Measurements from ENCODE around the gene FGFR4. TPM values are rescaled to one million over a fixed set of nuclear protein-coding genes. Genes with fewer than 3 reads are reported as not detected.

Gene FGFR4
- total and polyA plus RNA-seq, 2 donors from 2014 or later = 50.2 to 72.6 TPM

DNA sequence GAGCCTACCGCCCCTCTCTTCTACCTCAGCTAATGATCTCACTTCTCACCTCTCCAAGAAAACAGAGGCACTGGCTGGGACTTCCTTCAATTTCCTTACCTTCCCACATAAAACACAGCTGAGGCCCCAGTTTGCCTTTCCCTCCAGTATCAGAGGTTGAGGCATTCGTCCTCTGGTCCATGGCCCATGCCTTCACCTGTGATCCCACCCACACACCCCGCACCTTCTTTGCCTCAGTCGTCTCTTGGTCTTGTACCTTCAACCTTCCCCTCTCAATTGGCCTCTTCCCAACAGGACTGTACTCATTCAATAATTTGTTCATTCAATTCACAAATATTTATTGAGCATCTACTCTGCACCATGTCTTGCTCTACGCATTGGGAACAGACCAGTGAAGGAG is 35.9 kb downstream of the FGFR4 start:
- no peaks in the 10 kb centered on the region for H3K36me3 ChIP-seq (ENCODE audit: control insufficient read depth in 2 of 3, insufficient read depth in 3 of 3, low read length in 3 of 3)
- intact Hi-C loops (cut with DNase I) = no loop called here
- H3K27me3 ChIP-seq (ENCODE audit: control insufficient read depth, insufficient read depth, low read length) = no peaks in the 10 kb centered on the region
- no peak for FAIRE-seq
- H3K4me1 ChIP-seq (ENCODE audit: control insufficient read depth in 2 of 3, insufficient read depth in 2 of 3, low read depth in 1 of 3, low read length in 3 of 3) = no peaks in the 10 kb centered on the region
- no peaks in the 10 kb centered on the region for H3K9me3 ChIP-seq (ENCODE audit: control insufficient read depth in 2 of 3, insufficient read depth in 1 of 3, low read length in 3 of 3)
- DNase-seq = peak in 2 of 5 donors; percentile 28 to 53
- no peak overlapping the region for H3K9ac ChIP-seq (ENCODE audit: low read length in 3 of 3)
- no peak overlapping the region for H3K27ac ChIP-seq (ENCODE audit: low read depth in 2 of 2, low read length in 2 of 2)
- H3K4me3 ChIP-seq (ENCODE audit: low read length in 3 of 3) = no peak overlapping the region
- TF ChIP-seq, protein P1, sequence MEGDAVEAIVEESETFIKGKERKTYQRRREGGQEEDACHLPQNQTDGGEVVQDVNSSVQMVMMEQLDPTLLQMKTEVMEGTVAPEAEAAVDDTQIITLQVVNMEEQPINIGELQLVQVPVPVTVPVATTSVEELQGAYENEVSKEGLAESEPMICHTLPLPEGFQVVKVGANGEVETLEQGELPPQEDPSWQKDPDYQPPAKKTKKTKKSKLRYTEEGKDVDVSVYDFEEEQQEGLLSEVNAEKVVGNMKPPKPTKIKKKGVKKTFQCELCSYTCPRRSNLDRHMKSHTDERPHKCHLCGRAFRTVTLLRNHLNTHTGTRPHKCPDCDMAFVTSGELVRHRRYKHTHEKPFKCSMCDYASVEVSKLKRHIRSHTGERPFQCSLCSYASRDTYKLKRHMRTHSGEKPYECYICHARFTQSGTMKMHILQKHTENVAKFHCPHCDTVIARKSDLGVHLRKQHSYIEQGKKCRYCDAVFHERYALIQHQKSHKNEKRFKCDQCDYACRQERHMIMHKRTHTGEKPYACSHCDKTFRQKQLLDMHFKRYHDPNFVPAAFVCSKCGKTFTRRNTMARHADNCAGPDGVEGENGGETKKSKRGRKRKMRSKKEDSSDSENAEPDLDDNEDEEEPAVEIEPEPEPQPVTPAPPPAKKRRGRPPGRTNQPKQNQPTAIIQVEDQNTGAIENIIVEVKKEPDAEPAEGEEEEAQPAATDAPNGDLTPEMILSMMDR (IDR thresholded peaks at IDR 0.05; ENCODE audit: borderline replicate concordance, extremely low read depth, insufficient read depth) = no peak

DNA sequence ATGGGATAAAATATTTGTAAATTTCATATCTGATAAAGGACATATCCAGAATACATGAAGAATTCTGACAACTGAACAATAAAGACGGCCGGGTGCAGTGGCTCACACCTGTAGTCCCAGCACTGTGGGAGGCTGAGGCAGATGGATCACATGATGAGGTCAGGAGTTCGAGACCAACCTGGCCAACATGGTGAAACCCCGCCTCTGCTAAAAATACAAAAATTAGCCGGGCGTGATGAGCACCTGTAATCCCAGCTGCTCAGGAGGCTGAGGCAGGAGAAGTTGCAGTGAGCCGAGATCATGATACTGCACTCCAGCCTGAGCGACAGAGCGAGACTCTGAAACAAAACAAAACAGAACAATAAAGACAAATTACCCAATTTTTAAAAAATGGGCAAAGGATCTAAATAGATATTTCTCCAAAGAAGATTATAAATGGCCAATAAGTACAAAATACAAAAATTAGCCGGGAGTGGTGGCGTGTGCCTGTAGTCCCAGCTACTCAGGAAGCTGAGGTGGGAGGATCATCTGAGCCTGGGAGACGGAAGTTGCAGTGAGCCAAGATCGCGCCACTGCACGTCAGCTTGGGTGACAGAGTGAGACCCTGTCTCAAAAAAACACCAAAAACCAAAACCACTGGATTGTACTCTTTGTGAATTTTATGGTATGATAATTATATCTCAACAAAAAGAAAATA is 37.2 kb downstream of the FGFR4 start:
- no peaks in the 10 kb centered on the region for H3K4me1 ChIP-seq (ENCODE audit: control insufficient read depth in 2 of 3, insufficient read depth in 2 of 3, low read depth in 1 of 3, low read length in 3 of 3)
- FAIRE-seq = no peak
- intact Hi-C loops (cut with DNase I) = no loop called here

DNA sequence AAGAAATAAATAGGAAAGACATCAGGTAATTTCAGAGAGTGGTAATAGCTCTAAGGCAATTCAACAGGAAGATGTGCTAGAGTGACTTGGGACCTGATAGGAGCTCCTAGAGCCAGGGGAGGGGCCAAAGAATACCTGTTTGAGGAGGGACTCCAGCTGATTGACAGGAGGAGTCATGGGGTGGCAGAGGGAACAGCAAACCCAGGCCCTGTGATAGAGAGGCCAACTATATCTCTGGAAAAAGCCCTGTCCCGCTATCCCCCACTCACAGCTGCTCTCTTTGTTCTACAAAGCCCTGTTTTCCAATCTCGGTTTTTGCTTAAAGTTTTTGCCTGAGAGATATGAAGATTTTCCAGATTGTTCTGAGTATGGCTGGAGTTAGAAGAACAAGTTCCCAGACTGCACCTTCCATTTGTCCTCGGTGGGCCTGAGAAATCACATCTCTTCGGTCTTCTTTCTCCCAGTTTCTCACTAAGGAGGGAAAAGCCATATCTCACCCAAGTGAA is 37.8 kb downstream of the FGFR4 start:
- Histone ChIP-seq H3K4me1 (ENCODE audit: control insufficient read depth in 2 of 3, insufficient read depth in 2 of 3, low read depth in 1 of 3, low read length in 3 of 3) (no peaks in the 10 kb centered on the region), H3K4me3 (ENCODE audit: low read length in 3 of 3) (no peak overlapping the region), H3K9me3 (ENCODE audit: control insufficient read depth in 2 of 3, insufficient read depth in 1 of 3, low read length in 3 of 3) (no peaks in the 10 kb centered on the region), H3K27ac (ENCODE audit: low read depth in 2 of 2, low read length in 2 of 2) (no peak overlapping the region), H3K27me3 (ENCODE audit: control insufficient read depth, insufficient read depth, low read length) (no peaks in the 10 kb centered on the region), H3K9ac (ENCODE audit: low read length in 3 of 3) (no peak overlapping the region), H3K36me3 (ENCODE audit: control insufficient read depth in 2 of 3, insufficient read depth in 3 of 3, low read length in 3 of 3) (no peaks in the 10 kb centered on the region)
- DNase-seq (peak in 1 of 5 donors; percentile 2), FAIRE-seq (no peak)
- intact Hi-C loops (cut with DNase I) = no loop called here
- TF ChIP-seq, protein P1 (IDR thresholded peaks at IDR 0.05; ENCODE audit: borderline replicate concordance, extremely low read depth, insufficient read depth) = no peak

More for the DNA sequence above, 37.2 kb downstream of the FGFR4 start:
- H3K4me3 ChIP-seq (ENCODE audit: low read length in 3 of 3) = no peak overlapping the region
- H3K9ac ChIP-seq (ENCODE audit: low read length in 3 of 3) = no peak overlapping the region
- TF ChIP-seq, protein P1 (IDR thresholded peaks at IDR 0.05; ENCODE audit: borderline replicate concordance, extremely low read depth, insufficient read depth) = no peak
- no peaks in the 10 kb centered on the region for H3K27me3 ChIP-seq (ENCODE audit: control insufficient read depth, insufficient read depth, low read length)
- DNase-seq = peak in 2 of 5 donors; percentile 15 to 25
- no peaks in the 10 kb centered on the region for H3K9me3 ChIP-seq (ENCODE audit: control insufficient read depth in 2 of 3, insufficient read depth in 1 of 3, low read length in 3 of 3)
- H3K27ac ChIP-seq (ENCODE audit: low read depth in 2 of 2, low read length in 2 of 2) = no peak overlapping the region
- no peaks in the 10 kb centered on the region for H3K36me3 ChIP-seq (ENCODE audit: control insufficient read depth in 2 of 3, insufficient read depth in 3 of 3, low read length in 3 of 3)
